Endothelial cell of hepatic sinusoid (primary cell): ENCODE data around the gene SLC4A11.
"Not testable (repeated sequence)": the region's sequence is repeated elsewhere in the genome, so short reads cannot be mapped to it uniquely, and the experiment has no call there.

Source experiments
- in situ Hi-C: cut with HindIII; loops from 2 replicates; pipeline ENCODE4 v1.10.0; 2017; ENCODE audit warnings: low sequenced_read_pairs

SLC4A11 gene

GRCh38 chr20:3209257-3209945 lies 29.6 kb downstream of the SLC4A11 start, which contains the start of gene ITPA:
Gene ITPA, plus strand, starts transcription at chr20:3209498. Its CDS starts 54 bp downstream, at chr20:3209552.
- in situ Hi-C loops, result loop anchor here (5.0 kb wide), 1 partner anchor 38 kb away; no protein-coding TSS in a partner anchor

GRCh38 chr20:3208786-3209256 lies 30.2 kb downstream of the SLC4A11 start:
- in situ Hi-C loops, result loop anchor here (5.0 kb wide), 1 partner anchor 38 kb away; no protein-coding TSS in a partner anchor

- in situ Hi-C loops, result no loop called here
These were observed 34.7 kb downstream of the SLC4A11 start, which contains the start of gene DDRGK1 for GRCh38 chr20:3204124-3204794. Gene DDRGK1, minus strand, starts transcription at chr20:3204682. Its CDS starts 55 bp downstream, at chr20:3204627.

- in situ Hi-C loops, result no loop called here
These were observed 35.5 kb downstream of the SLC4A11 start for GRCh38 chr20:3203315-3204123.

- in situ Hi-C loops, result no loop called here
These were observed 36.0 kb downstream of the SLC4A11 start for GRCh38 chr20:3202965-3203314.

GRCh38 chr20:3199976-3200755 lies 38.8 kb downstream of the SLC4A11 start:
- in situ Hi-C loops, result no loop called here

- in situ Hi-C loops, result no loop called here
These were observed 39.8 kb downstream of the SLC4A11 start for GRCh38 chr20:3199206-3199605.

GRCh38 chr20:3195590-3196237 lies 43.3 kb downstream of the SLC4A11 start:
- in situ Hi-C loops, result no loop called here

GRCh38 chr20:3194617-3195280 lies 44.2 kb downstream of the SLC4A11 start:
- in situ Hi-C loops, result no loop called here

GRCh38 chr20:3193806-3194616 lies 45.0 kb downstream of the SLC4A11 start:
- in situ Hi-C loops, result no loop called here

GRCh38 chr20:3192226-3193015 lies 46.6 kb downstream of the SLC4A11 start:
- in situ Hi-C loops, result no loop called here

GRCh38 chr20:3190681-3191111 lies 48.3 kb downstream of the SLC4A11 start:
- in situ Hi-C loops, result no loop called here

- in situ Hi-C loops, result no loop called here
These were observed 49.3 kb downstream of the SLC4A11 start for GRCh38 chr20:3189561-3190131.

GRCh38 chr20:3188823-3189413 lies 50.1 kb downstream of the SLC4A11 start:
- in situ Hi-C loops, result no loop called here

- in situ Hi-C loops, result not testable (repeated sequence)
These were observed 51.1 kb downstream of the SLC4A11 start for GRCh38 chr20:3187861-3188260.

GRCh38 chr20:3183896-3184612 lies 54.9 kb downstream of the SLC4A11 start:
- in situ Hi-C loops, result no loop called here
